HepG2 (cell line): ENCODE data around the gene TACC3. TPM values are rescaled to one million over a fixed set of nuclear protein-coding genes. Genes with fewer than 3 reads are reported as not detected.
A peak's percentile ranks its signal among the peaks of the same experiment; 100 is the strongest.

Experiments used
- CBX5 ChIP-seq: sonication (generic); formaldehyde crosslinking; IDR thresholded peaks from 2 replicates; pipeline ENCODE4 v1.4.0; 2020; ENCODE audit warnings: missing genetic modification reagents, borderline replicate concordance
- CCDC6 ChIP-seq: sonication (generic); formaldehyde crosslinking; IDR thresholded peaks from 2 replicates; pipeline ENCODE4 v1.8.1; 2022; ENCODE audit warnings: mild to moderate bottlenecking, missing genetic modification reagents, moderate library complexity
- CENPX ChIP-seq: sonication (generic); formaldehyde crosslinking; IDR thresholded peaks from 2 replicates; pipeline ENCODE4 v1.9.0; 2021; ENCODE audit warnings: mild to moderate bottlenecking, missing genetic modification reagents, moderate library complexity
- ELF1 ChIP-seq: sonication (generic); formaldehyde crosslinking; IDR thresholded peaks from 2 replicates; pipeline ENCODE4 v1.4.0; 2020; ENCODE audit warnings: missing genetic modification reagents
- HOXA9 ChIP-seq: sonication (generic); formaldehyde crosslinking; IDR thresholded peaks from 2 replicates; pipeline ENCODE4 v1.8.1; 2022; ENCODE audit warnings: missing genetic modification reagents, mild to moderate bottlenecking, moderate library complexity, borderline replicate concordance
- ISX ChIP-seq: sonication (generic); formaldehyde crosslinking; conservative IDR thresholded peaks from 2 replicates; pipeline ENCODE4 v1.5.0; 2020; ENCODE audit warnings: missing genetic modification reagents
- JARID2 ChIP-seq: sonication (generic); formaldehyde crosslinking; IDR thresholded peaks from 2 replicates; pipeline ENCODE4 v1.8.1; 2023; ENCODE audit warnings: missing genetic modification reagents, inconsistent platforms; ENCODE audit not compliant: insufficient replicate concordance
- MLLT10 ChIP-seq: sonication (generic); formaldehyde crosslinking; IDR thresholded peaks from 2 replicates; pipeline ENCODE4 v1.4.0; 2020; ENCODE audit warnings: missing genetic modification reagents
- SP2 ChIP-seq: sonication (generic); formaldehyde crosslinking; IDR thresholded peaks from 2 replicates; pipeline ENCODE4 v1.5.1; 2020; ENCODE audit warnings: mild to moderate bottlenecking, missing genetic modification reagents
- STAT6 ChIP-seq: sonication (generic); formaldehyde crosslinking; IDR thresholded peaks from 2 replicates; pipeline ENCODE4 v1.4.0; 2020; ENCODE audit warnings: missing genetic modification reagents, mild to moderate bottlenecking, borderline replicate concordance
- TCF7L2 ChIP-seq: IDR thresholded peaks from 2 replicates; pipeline ENCODE4 v1.6.1; 2011; ENCODE audit warnings: mild to moderate bottlenecking, low read depth, low read length, moderate library complexity
- TIGD3 ChIP-seq: sonication (generic); formaldehyde crosslinking; IDR thresholded peaks from 2 replicates; pipeline ENCODE4 v1.5.1; 2020; ENCODE audit warnings: mild to moderate bottlenecking, missing genetic modification reagents, borderline replicate concordance
- XBP1 ChIP-seq: sonication (generic); formaldehyde crosslinking; IDR thresholded peaks from 2 replicates; pipeline ENCODE4 v1.5.0; 2020; ENCODE audit warnings: missing genetic modification reagents
- ZNF18 ChIP-seq: sonication (generic); formaldehyde crosslinking; IDR thresholded peaks from 2 replicates; pipeline ENCODE4 v1.8.0; 2022; ENCODE audit warnings: mild to moderate bottlenecking, missing genetic modification reagents; ENCODE audit not compliant: insufficient replicate concordance
- ZNF333 ChIP-seq: sonication (generic); formaldehyde crosslinking; IDR thresholded peaks from 2 replicates; pipeline ENCODE4 v1.4.0; 2020; ENCODE audit warnings: mild to moderate bottlenecking, missing genetic modification reagents, borderline replicate concordance
- ZNF496 ChIP-seq: sonication (generic); formaldehyde crosslinking; IDR thresholded peaks from 2 replicates; pipeline ENCODE4 v1.8.1; 2023; ENCODE audit warnings: mild to moderate bottlenecking, moderate library complexity, missing genetic modification reagents; ENCODE audit not compliant: insufficient replicate concordance
- ZNF501 ChIP-seq: sonication (generic); formaldehyde crosslinking; IDR thresholded peaks from 2 replicates; pipeline ENCODE4 v1.5.1; 2020; ENCODE audit warnings: mild to moderate bottlenecking, moderate library complexity, missing genetic modification reagents
- ZNF558 ChIP-seq: sonication (generic); formaldehyde crosslinking; IDR thresholded peaks from 2 replicates; pipeline ENCODE4 v1.9.0; 2022; ENCODE audit warnings: mild to moderate bottlenecking, missing genetic modification reagents, borderline replicate concordance
- ZNF614 ChIP-seq: IDR thresholded peaks from 2 replicates; pipeline ENCODE4 v1.6.1; 2018; ENCODE audit warnings: missing biosample characterization, missing genetic modification reagents, inconsistent platforms, borderline replicate concordance
- ZNF7 ChIP-seq: IDR thresholded peaks from 2 replicates; pipeline ENCODE4 v1.6.1; 2016; ENCODE audit warnings: missing biosample characterization, missing genetic modification reagents
- ZSCAN30 ChIP-seq: sonication (generic); formaldehyde crosslinking; IDR thresholded peaks from 2 replicates; pipeline ENCODE4 v1.5.0; 2020; ENCODE audit warnings: mild to moderate bottlenecking, missing genetic modification reagents
- polyA plus RNA-seq, 8 experiments: library from polyadenylated mRNA; depleted of rRNA in 3 of 8; stranded (reverse) in 7 of 8; unstranded in 1 of 8; fragments of >200 nt; fragmentation: Illumina TruSeq in 4 of 8; extraction: Trizol in 4 of 8; gene quantifications; 2 replicates each; pipeline versions ENCODE4 v1.2.1 to v1.2.3, GENCODE V29; 2011 to 2016; ENCODE audit warnings: low read depth in 4 of 8, missing spikeins in 1 of 8, mixed read lengths in 1 of 8; ENCODE audit not compliant: insufficient read depth in 1 of 8
- total RNA-seq, 5 experiments: library from RNA; depleted of rRNA; stranded (reverse); fragments of >200 nt; fragmentation: Illumina TruSeq; extraction: Trizol; gene quantifications; 2 replicates each; pipeline ENCODE4 v1.2.3, GENCODE V29; 2016; ENCODE audit warnings: low read depth in 1 of 5

The TACC3 gene
- total and polyA plus RNA-seq, 2 of the 13 experiments (the other 11 are each of a cell fraction or from before 2014, with no cell fraction given), result 20.3 to 21.2 TPM

- no peak for TF ChIP-seq HOXA9 (CRISPR knock-in tag)
- no peak for TF ChIP-seq TCF7L2
- TF ChIP-seq XBP1 (CRISPR knock-in tag), result no peak
- TF ChIP-seq TIGD3 (CRISPR knock-in tag), result no peak
- TF ChIP-seq ZNF333, result 0 out of 2 replicates have a peak, but pooled peaks have one; percentile 55
- peak; percentile 83 for TF ChIP-seq ZNF501 (CRISPR knock-in tag)
- TF ChIP-seq ZNF614 (CRISPR knock-in tag), result peak; percentile 68; the same call in 1 of the 2 replicates
- no peak for TF ChIP-seq CBX5 (CRISPR knock-in tag)
- TF ChIP-seq ISX, result no peak
- TF ChIP-seq ZNF7 (CRISPR knock-in tag), result no peak
- no peak for TF ChIP-seq ZNF18 (CRISPR knock-in tag)
- TF ChIP-seq STAT6 (CRISPR knock-in tag), result 0 out of 2 replicates have a peak, but pooled peaks have one; percentile 35
- no peak for TF ChIP-seq ZSCAN30 (CRISPR knock-in tag)
- TF ChIP-seq ELF1 (CRISPR knock-in tag), result peak; percentile 23; the same call in 1 of the 2 replicates
- TF ChIP-seq ZNF558 (CRISPR knock-in tag), result no peak; the same call in 1 of the 2 replicates
- no peak for TF ChIP-seq ZNF496 (CRISPR knock-in tag)
- no peak for TF ChIP-seq MLLT10 (CRISPR knock-in tag)
- no peak for TF ChIP-seq CENPX
- no peak for TF ChIP-seq SP2
- no peak for TF ChIP-seq JARID2 (CRISPR knock-in tag)
- TF ChIP-seq CCDC6, result no peak
Measured at GRCh38 chr4:1779588-1780382, 58.5 kb downstream of the TACC3 start (continued).
